H1 (cell line): ENCODE measurements around the gene NPHP4.

Source experiments
- POLR2AphosphoS5 ChIP-seq: IDR thresholded peaks from 2 replicates; pipeline ENCODE4 v1.6.1; 2011; ENCODE audit warnings: low read depth, low read length
- TF ChIP-seq, protein P1 (sequence below), 3 experiments: IDR thresholded peaks; 1 replicate in 2 of 3; 2 replicates in 1 of 3; pipeline versions ENCODE4 v1.5.1 to v1.6.1; 2011; ENCODE audit warnings: low read length in 3 of 3, mild to moderate bottlenecking in 3 of 3, inconsistent platforms in 2 of 3, low read depth in 1 of 3, moderate library complexity in 1 of 3; ENCODE audit not compliant: insufficient read depth in 1 of 3; ENCODE audit errors: control extremely low read depth in 1 of 3

DNA sequence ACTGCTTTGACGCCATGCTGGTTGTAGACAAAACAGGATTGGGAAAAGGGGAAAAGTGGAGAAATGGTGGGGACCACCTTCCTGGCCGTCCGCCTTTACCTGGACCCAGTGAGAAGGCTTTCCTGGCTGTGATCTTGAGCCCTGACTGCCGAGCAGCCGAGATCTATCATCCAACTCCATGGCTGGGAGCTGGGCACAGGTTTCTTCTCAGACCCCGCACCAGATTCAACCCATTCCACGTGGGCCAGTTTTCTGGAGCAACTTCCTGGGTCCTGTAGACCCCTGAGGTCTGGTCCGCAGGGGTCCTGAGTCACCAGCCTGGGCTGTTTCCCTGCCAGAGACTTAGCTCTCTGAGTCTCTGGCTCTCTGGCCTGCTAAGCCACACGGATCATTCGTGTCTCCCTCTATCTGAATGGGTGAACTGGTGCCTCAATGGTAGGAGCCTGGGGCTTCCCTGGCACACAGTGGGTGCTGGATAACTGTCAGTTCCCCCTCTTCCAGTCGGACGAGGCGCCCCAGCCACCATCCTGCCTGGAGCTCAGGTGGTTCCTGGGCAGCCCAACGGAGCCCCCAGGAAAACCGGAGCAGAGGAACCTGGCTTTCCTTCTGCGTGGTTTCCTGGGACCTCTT lies 4.5 kb upstream of the NPHP4 start:
- TF ChIP-seq, protein P1, sequence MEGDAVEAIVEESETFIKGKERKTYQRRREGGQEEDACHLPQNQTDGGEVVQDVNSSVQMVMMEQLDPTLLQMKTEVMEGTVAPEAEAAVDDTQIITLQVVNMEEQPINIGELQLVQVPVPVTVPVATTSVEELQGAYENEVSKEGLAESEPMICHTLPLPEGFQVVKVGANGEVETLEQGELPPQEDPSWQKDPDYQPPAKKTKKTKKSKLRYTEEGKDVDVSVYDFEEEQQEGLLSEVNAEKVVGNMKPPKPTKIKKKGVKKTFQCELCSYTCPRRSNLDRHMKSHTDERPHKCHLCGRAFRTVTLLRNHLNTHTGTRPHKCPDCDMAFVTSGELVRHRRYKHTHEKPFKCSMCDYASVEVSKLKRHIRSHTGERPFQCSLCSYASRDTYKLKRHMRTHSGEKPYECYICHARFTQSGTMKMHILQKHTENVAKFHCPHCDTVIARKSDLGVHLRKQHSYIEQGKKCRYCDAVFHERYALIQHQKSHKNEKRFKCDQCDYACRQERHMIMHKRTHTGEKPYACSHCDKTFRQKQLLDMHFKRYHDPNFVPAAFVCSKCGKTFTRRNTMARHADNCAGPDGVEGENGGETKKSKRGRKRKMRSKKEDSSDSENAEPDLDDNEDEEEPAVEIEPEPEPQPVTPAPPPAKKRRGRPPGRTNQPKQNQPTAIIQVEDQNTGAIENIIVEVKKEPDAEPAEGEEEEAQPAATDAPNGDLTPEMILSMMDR (IDR thresholded peaks at IDR 0.05; ENCODE audit: control extremely low read depth in 1 of 3, insufficient read depth in 1 of 3, low read depth in 1 of 3, low read length in 3 of 3), result no peak
- no peak for TF ChIP-seq POLR2AphosphoS5
